ENCODE results near the gene STXBP2.

DNA sequence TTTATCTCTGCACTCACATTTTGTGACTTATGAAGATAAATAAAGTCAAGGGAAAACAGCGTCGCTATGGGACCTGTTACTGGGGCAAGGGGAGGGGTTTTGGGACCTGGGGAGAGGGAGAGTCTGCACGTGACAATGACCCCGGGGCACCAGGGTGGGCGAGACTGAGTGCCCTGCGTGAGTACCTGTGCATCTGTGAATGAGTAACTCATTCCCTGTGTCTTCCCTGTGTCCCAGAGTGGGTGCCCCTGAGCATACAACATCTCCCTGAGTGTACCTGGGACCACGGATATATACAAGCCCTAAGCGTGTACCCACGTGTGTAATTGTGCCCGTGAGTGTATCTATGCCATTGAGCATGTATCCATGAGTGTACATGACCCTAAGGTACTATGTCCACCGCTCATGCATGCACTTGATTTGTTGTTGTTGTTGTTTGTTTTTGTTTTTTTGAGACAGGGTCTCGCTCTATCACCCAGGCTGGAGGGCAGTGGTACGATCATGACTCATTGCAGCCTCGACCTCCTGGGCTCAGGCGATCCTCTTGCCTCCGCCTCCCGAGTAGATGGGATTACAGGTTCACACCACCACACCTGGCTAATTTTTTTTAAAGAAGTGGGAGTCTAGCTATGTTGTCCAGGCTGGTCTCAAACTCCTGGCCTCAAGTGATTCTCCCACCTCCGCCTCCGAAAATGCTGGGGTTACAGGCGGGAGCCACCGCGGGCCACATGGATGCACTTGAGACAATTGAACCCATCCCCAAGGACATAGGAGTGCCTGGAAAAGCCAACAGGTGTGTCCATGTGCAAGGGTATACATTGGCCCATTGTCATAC is 43.1 kb downstream of the STXBP2 start:
- TF ChIP-seq, protein P1, sequence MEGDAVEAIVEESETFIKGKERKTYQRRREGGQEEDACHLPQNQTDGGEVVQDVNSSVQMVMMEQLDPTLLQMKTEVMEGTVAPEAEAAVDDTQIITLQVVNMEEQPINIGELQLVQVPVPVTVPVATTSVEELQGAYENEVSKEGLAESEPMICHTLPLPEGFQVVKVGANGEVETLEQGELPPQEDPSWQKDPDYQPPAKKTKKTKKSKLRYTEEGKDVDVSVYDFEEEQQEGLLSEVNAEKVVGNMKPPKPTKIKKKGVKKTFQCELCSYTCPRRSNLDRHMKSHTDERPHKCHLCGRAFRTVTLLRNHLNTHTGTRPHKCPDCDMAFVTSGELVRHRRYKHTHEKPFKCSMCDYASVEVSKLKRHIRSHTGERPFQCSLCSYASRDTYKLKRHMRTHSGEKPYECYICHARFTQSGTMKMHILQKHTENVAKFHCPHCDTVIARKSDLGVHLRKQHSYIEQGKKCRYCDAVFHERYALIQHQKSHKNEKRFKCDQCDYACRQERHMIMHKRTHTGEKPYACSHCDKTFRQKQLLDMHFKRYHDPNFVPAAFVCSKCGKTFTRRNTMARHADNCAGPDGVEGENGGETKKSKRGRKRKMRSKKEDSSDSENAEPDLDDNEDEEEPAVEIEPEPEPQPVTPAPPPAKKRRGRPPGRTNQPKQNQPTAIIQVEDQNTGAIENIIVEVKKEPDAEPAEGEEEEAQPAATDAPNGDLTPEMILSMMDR (IDR thresholded peaks at IDR 0.05) = no peak
- no peak for TF ChIP-seq ZFX (IDR thresholded peaks at IDR 0.05; ENCODE audit: borderline replicate concordance)

All from 22Rv1 (cell line).